Uterus (tissue), 4 donors: ENCODE data around the gene SBF2. TPM values are rescaled to one million over a fixed set of nuclear protein-coding genes. Genes with fewer than 3 reads are reported as not detected.
A peak's percentile ranks its signal among the peaks of the same experiment; 100 is the strongest.

ENCODE experiments used
- DNase-seq, 2 donors: peaks; one replicate each; pipeline ENCODE4 v3.0.0-alpha.2; 2019 to 2020
- H3K27ac ChIP-seq, 2 donors: fragments of 200-600 bp; sonication (generic); 1 replicate in 1 of 2; 2 replicates in 1 of 2; pipeline ENCODE4 v1.5.1; 2016 to 2018
- H3K27me3 ChIP-seq, 2 donors: fragments of 200-600 bp; sonication (generic); one replicate each; pipeline ENCODE4 v1.5.1; 2018 to 2019; ENCODE audit warnings: control low read depth in 1 of 2
- H3K36me3 ChIP-seq, 2 donors: fragments of 200-600 bp; sonication (generic); one replicate each; pipeline ENCODE4 v1.5.1; 2019; ENCODE audit warnings: control low read depth in 1 of 2
- H3K4me1 ChIP-seq, 2 donors: fragments of 200-600 bp; sonication (generic); one replicate each; pipeline ENCODE4 v1.5.1; 2018 to 2019; ENCODE audit warnings: control low read depth in 1 of 2
- H3K4me3 ChIP-seq, 2 donors: fragments of 200-600 bp; sonication (generic); 1 replicate in 1 of 2; 2 replicates in 1 of 2; pipeline ENCODE4 v1.5.1; 2018 to 2019; ENCODE audit warnings: mild to moderate bottlenecking in 1 of 2
- H3K9me3 ChIP-seq, 2 donors: fragments of 200-600 bp; sonication (generic); one replicate each; pipeline ENCODE4 v1.5.1; 2019; ENCODE audit warnings: control low read depth in 1 of 2
- CTCF ChIP-seq, 4 experiments: fragments of 200-600 bp in 2 of 4; fragments of 450-650 bp in 2 of 4; sonication (generic) in 2 of 4; IDR thresholded peaks; one replicate each; pipeline ENCODE4 v1.5.1; 2016 to 2019; ENCODE audit warnings: antibody characterized with exemption in 4 of 4, mild to moderate bottlenecking in 2 of 4, moderate library complexity in 1 of 4
- POLR2A ChIP-seq, 2 donors: fragments of 450-650 bp; IDR thresholded peaks; one replicate each; pipeline ENCODE4 v1.6.1; 2016; ENCODE audit warnings: antibody characterized with exemption in 2 of 2, mild to moderate bottlenecking in 1 of 2, moderate library complexity in 1 of 2
- intact Hi-C: fragments of 100-400 bp; cut with DNase I; formaldehyde crosslinking; loops from one replicate; pipeline ENCODE4 v1.15.1; 2023; ENCODE audit warnings: low total_unique reads
- total RNA-seq, 4 donors: library from RNA; depleted of rRNA in 3 of 4; stranded (reverse); fragments of >200 nt in 3 of 4; gene quantifications; one replicate each; pipeline versions ENCODE4 v1.1.0 to v1.2.4, GENCODE V29; 2014 to 2023
- donor health status: DM: yes; HTN: yes; CAD: no.

Gene SBF2
- total RNA-seq, 4 donors from 2014 or later = 45.0 to 202 (median 98.0) TPM

GRCh38 chr11:9815486-9816136 lies 478.4 kb downstream of the SBF2 start:
- intact Hi-C loops = no loop called here

GRCh38 chr11:9814108-9814507 lies 479.9 kb downstream of the SBF2 start:
- H3K9me3 ChIP-seq = no peaks in the 10 kb centered on the region
- no peaks in the 10 kb centered on the region for H3K36me3 ChIP-seq
- intact Hi-C loops = no loop called here
- no peak for DNase-seq
- H3K27me3 ChIP-seq = no peaks in the 10 kb centered on the region
- no peak overlapping the region for H3K27ac ChIP-seq
- TF ChIP-seq CTCF (IDR thresholded peaks at IDR 0.05) = no peak
- TF ChIP-seq POLR2A (IDR thresholded peaks at IDR 0.05) = no peak
- no peaks in the 10 kb centered on the region for H3K4me1 ChIP-seq
- no peak overlapping the region for H3K4me3 ChIP-seq

More at GRCh38 chr11:9815486-9816136, 478.4 kb downstream of the SBF2 start:
- Histone ChIP-seq H3K4me3 (no peak overlapping the region), H3K36me3 (no peaks in the 10 kb centered on the region), H3K27ac (no peak overlapping the region), H3K27me3 (no peaks in the 10 kb centered on the region), H3K4me1 (no peaks in the 10 kb centered on the region), H3K9me3 (no peaks in the 10 kb centered on the region)
- no peak for DNase-seq
- TF ChIP-seq POLR2A (IDR thresholded peaks at IDR 0.05) (no peak), CTCF (IDR thresholded peaks at IDR 0.05) (no peak)

GRCh38 chr11:9808943-9809342 lies 485.1 kb downstream of the SBF2 start:
- Histone ChIP-seq H3K9me3 (no peaks in the 10 kb centered on the region), H3K27me3 (no peaks in the 10 kb centered on the region), H3K4me3 (no peak overlapping the region), H3K4me1 (peaks cover 0 to 7% of the 10 kb centered on the region in 2 donors), H3K36me3 (no peaks in the 10 kb centered on the region), H3K27ac (no peak overlapping the region)
- intact Hi-C loops = no loop called here
- TF ChIP-seq CTCF (IDR thresholded peaks at IDR 0.05) (no peak), POLR2A (IDR thresholded peaks at IDR 0.05) (no peak)
- DNase-seq = no peak

GRCh38 chr11:9806946-9807687 lies 486.9 kb downstream of the SBF2 start:
- H3K9me3 ChIP-seq = no peaks in the 10 kb centered on the region
- no peaks in the 10 kb centered on the region for H3K27me3 ChIP-seq
- no peak for DNase-seq
- intact Hi-C loops = no loop called here
- no peak overlapping the region for H3K4me3 ChIP-seq
- H3K27ac ChIP-seq = no peak overlapping the region
- no peaks in the 10 kb centered on the region for H3K36me3 ChIP-seq
- peaks cover 0 to 12% of the 10 kb centered on the region in 2 donors for H3K4me1 ChIP-seq
- TF ChIP-seq CTCF (IDR thresholded peaks at IDR 0.05) = no peak
- no peak for TF ChIP-seq POLR2A (IDR thresholded peaks at IDR 0.05)

GRCh38 chr11:9804419-9804902 lies 489.6 kb downstream of the SBF2 start:
- no peak for DNase-seq
- Histone ChIP-seq H3K4me3 (no peak overlapping the region), H3K9me3 (no peaks in the 10 kb centered on the region), H3K27ac (peak overlapping the region; percentile 76 to 80), H3K36me3 (no peaks in the 10 kb centered on the region), H3K27me3 (no peaks in the 10 kb centered on the region), H3K4me1 (peaks cover 0 to 12% of the 10 kb centered on the region in 2 donors)
- intact Hi-C loops = no loop called here
- TF ChIP-seq CTCF (IDR thresholded peaks at IDR 0.05) (no peak), POLR2A (IDR thresholded peaks at IDR 0.05) (no peak)
